GM19193 (cell line): ENCODE data around the gene CLTCL1.
A peak's percentile ranks its signal among the peaks of the same experiment; 100 is the strongest.

Experiments used
- POLR2A ChIP-seq: IDR thresholded peaks from 4 replicates; pipeline ENCODE4 v1.6.1; 2011; ENCODE audit not compliant: insufficient read depth, insufficient read length; ENCODE audit errors: extremely low read depth

CLTCL1 gene

GRCh38 chr22:19291580-19292457, at the start of gene CLTCL1:
TSS of gene CLTCL1 (minus strand) at chr22:19291719. CDS start at chr22:19291641, 78 bp downstream.
- peak; percentile 28 for TF ChIP-seq POLR2A

GRCh38 chr22:19337137-19337536, 45.6 kb upstream of the CLTCL1 start:
- TF ChIP-seq POLR2A, result no peak

GRCh38 chr22:19336133-19337075, 44.9 kb upstream of the CLTCL1 start:
- TF ChIP-seq POLR2A, result no peak

GRCh38 chr22:19331975-19332374, 40.5 kb upstream of the CLTCL1 start:
- no peak for TF ChIP-seq POLR2A

- no peak for TF ChIP-seq POLR2A
Measured at GRCh38 chr22:19331474-19331873, 40.0 kb upstream of the CLTCL1 start.

GRCh38 chr22:19330865-19331418, 39.4 kb upstream of the CLTCL1 start:
- TF ChIP-seq POLR2A, result no peak

- TF ChIP-seq POLR2A, result no peak
Measured at GRCh38 chr22:19329454-19329853, 37.9 kb upstream of the CLTCL1 start.

- no peak for TF ChIP-seq POLR2A
Measured at GRCh38 chr22:19325296-19325948, 33.9 kb upstream of the CLTCL1 start.

GRCh38 chr22:19321757-19322156, 30.2 kb upstream of the CLTCL1 start:
- TF ChIP-seq POLR2A, result no peak

- TF ChIP-seq POLR2A, result no peak
Measured at GRCh38 chr22:19319281-19319680, 27.8 kb upstream of the CLTCL1 start.

GRCh38 chr22:19317865-19318264, 26.3 kb upstream of the CLTCL1 start:
- TF ChIP-seq POLR2A, result no peak

- TF ChIP-seq POLR2A, result no peak
Measured at GRCh38 chr22:19307872-19308271, 16.4 kb upstream of the CLTCL1 start.

GRCh38 chr22:19304547-19304946, 13.0 kb upstream of the CLTCL1 start:
- no peak for TF ChIP-seq POLR2A

GRCh38 chr22:19303785-19304184, 12.3 kb upstream of the CLTCL1 start:
- TF ChIP-seq POLR2A, result no peak

- TF ChIP-seq POLR2A, result no peak
Measured at GRCh38 chr22:19295733-19296132, 4.2 kb upstream of the CLTCL1 start.
